GM23338 (cell line): ENCODE results near the gene FASN. TPM values are rescaled to one million over a fixed set of nuclear protein-coding genes. Genes with fewer than 3 reads are reported as not detected.

Experiments
- ATAC-seq: fragments of 200-7000 bp; cut with Tn5 transposase; 3 replicates; pipeline ENCODE4 v1.9.1; 2020
- DNase-seq: peaks from one replicate; pipeline ENCODE4 v3.0.0-alpha.2; 2015; ENCODE audit warnings: low spot score
- H2AFZ ChIP-seq: fragments of 200-600 bp; sonication (generic); 2 replicates; pipeline ENCODE4 v1.8.0; 2016; ENCODE audit warnings: antibody characterized with exemption, mild to moderate bottlenecking, moderate library complexity
- H3F3A ChIP-seq: fragments of 200-600 bp; sonication (generic); replicated peaks from 2 replicates; pipeline ENCODE4 v1.8.0; 2017; ENCODE audit warnings: antibody characterized with exemption, mixed run types, low read depth
- H3K27ac ChIP-seq: fragments of 200-600 bp; sonication (generic); 2 replicates; pipeline ENCODE4 v1.6.1; 2016; ENCODE audit warnings: low read depth
- H3K27me3 ChIP-seq: fragments of 200-600 bp; sonication (generic); 2 replicates; pipeline ENCODE4 v1.8.0; 2016; ENCODE audit warnings: mild to moderate bottlenecking, mixed run types, moderate library complexity; ENCODE audit not compliant: insufficient read depth
- H3K36me3 ChIP-seq: fragments of 200-600 bp; sonication (generic); 2 replicates; pipeline ENCODE4 v1.8.0; 2016; ENCODE audit warnings: mild to moderate bottlenecking; ENCODE audit not compliant: insufficient read depth
- H3K4me1 ChIP-seq: fragments of 200-600 bp; sonication (generic); 2 replicates; pipeline ENCODE4 v1.8.0; 2016; ENCODE audit warnings: mild to moderate bottlenecking, moderate library complexity; ENCODE audit not compliant: insufficient read depth
- H3K4me2 ChIP-seq: fragments of 200-600 bp; sonication (generic); 2 replicates; pipeline ENCODE4 v1.7.1; 2017; ENCODE audit warnings: mixed run types
- H3K4me3 ChIP-seq: fragments of 200-600 bp; sonication (generic); 2 replicates; pipeline ENCODE4 v1.6.1; 2016; ENCODE audit warnings: mixed run types
- H3K79me2 ChIP-seq: fragments of 200-600 bp; sonication (generic); replicated peaks from 2 replicates; pipeline ENCODE4 v1.8.0; 2017; ENCODE audit warnings: mild to moderate bottlenecking; ENCODE audit not compliant: insufficient read depth
- H3K9me2 ChIP-seq: fragments of 200-600 bp; sonication (generic); 2 replicates; pipeline ENCODE4 v1.8.0; 2017; ENCODE audit not compliant: insufficient read depth
- H4K20me1 ChIP-seq: fragments of 200-600 bp; sonication (generic); replicated peaks from 2 replicates; pipeline ENCODE4 v1.8.0; 2017; ENCODE audit warnings: mild to moderate bottlenecking; ENCODE audit not compliant: insufficient read depth
- H3K27ac Mint-ChIP-seq: 2 replicates; pipeline ENCODE4 v1.8.0; 2020; ENCODE audit warnings: inconsistent platforms, mild to moderate bottlenecking, moderate library complexity, mixed read lengths
- H3K27me3 Mint-ChIP-seq: 3 replicates; pipeline ENCODE4 v1.8.0; 2022; ENCODE audit warnings: low read depth, mild to moderate bottlenecking, moderate library complexity, mixed read lengths, inconsistent platforms; ENCODE audit not compliant: insufficient read depth, poor library complexity
- H3K36me3 Mint-ChIP-seq: 3 replicates; pipeline ENCODE4 v1.8.0; 2021; ENCODE audit warnings: low read depth, mild to moderate bottlenecking, inconsistent platforms, moderate library complexity, mixed read lengths
- H3K4me1 Mint-ChIP-seq: 3 replicates; pipeline ENCODE4 v1.8.0; 2020; ENCODE audit warnings: mild to moderate bottlenecking, inconsistent platforms, mixed read lengths
- H3K4me3 Mint-ChIP-seq: 3 replicates; pipeline ENCODE4 v1.8.0; 2021; ENCODE audit warnings: moderate library complexity, mild to moderate bottlenecking, inconsistent platforms, mixed read lengths
- H3K9me3 Mint-ChIP-seq: 3 replicates; pipeline ENCODE4 v1.8.0; 2020; ENCODE audit warnings: moderate library complexity, mild to moderate bottlenecking, inconsistent platforms, mixed read lengths
- CREB1 ChIP-seq: fragments of 250-450 bp; sonication (Bioruptor Pico); IDR thresholded peaks from 2 replicates; pipeline ENCODE4 v1.5.0; 2020; ENCODE audit warnings: low read depth, mild to moderate bottlenecking, moderate library complexity
- CTCF ChIP-seq, 2 experiments: fragments of 200-600 bp in 1 of 2; sonication (generic) in 1 of 2; conservative IDR thresholded peaks; 2 replicates each; pipeline versions ENCODE4 v1.5.1 to v1.6.1; 2016 to 2017; ENCODE audit warnings: antibody characterized with exemption in 2 of 2, low read depth in 2 of 2, mild to moderate bottlenecking in 2 of 2, moderate library complexity in 1 of 2
- ETS1 ChIP-seq: IDR thresholded peaks from 2 replicates; pipeline ENCODE4 v1.6.1; 2016; ENCODE audit warnings: antibody characterized with exemption
- EZH2 ChIP-seq: fragments of 200-600 bp; sonication (generic); IDR thresholded peaks from one replicate; pipeline ENCODE4 v1.8.0; 2017; ENCODE audit warnings: antibody characterized with exemption, mild to moderate bottlenecking, low read depth; ENCODE audit not compliant: unreplicated experiment
- EZH2phosphoT487 ChIP-seq: fragments of 200-600 bp; sonication (generic); IDR thresholded peaks from one replicate; pipeline ENCODE4 v1.8.1; 2018; ENCODE audit warnings: antibody characterized with exemption; ENCODE audit not compliant: unreplicated experiment
- JUNB ChIP-seq: IDR thresholded peaks from one replicate; pipeline ENCODE4 v1.6.1; 2016; ENCODE audit warnings: antibody characterized with exemption; ENCODE audit not compliant: unreplicated experiment
- NANOG ChIP-seq: IDR thresholded peaks from 2 replicates; pipeline ENCODE4 v1.6.1; 2016; ENCODE audit warnings: antibody characterized with exemption, borderline replicate concordance
- POLR2AphosphoS5 ChIP-seq: IDR thresholded peaks from 2 replicates; pipeline ENCODE4 v1.6.1; 2016; ENCODE audit warnings: antibody characterized with exemption, low read depth
- REST ChIP-seq: IDR thresholded peaks from one replicate; pipeline ENCODE4 v1.6.1; 2018; ENCODE audit warnings: antibody characterized with exemption; ENCODE audit not compliant: unreplicated experiment
- STAT1 ChIP-seq: IDR thresholded peaks from one replicate; pipeline ENCODE4 v1.6.1; 2016; ENCODE audit warnings: antibody characterized with exemption; ENCODE audit not compliant: unreplicated experiment
- ZNF114 ChIP-seq: fragments of 250-450 bp; sonication (Bioruptor Pico); IDR thresholded peaks from 2 replicates; pipeline ENCODE4 v1.5.0; 2020; ENCODE audit warnings: mild to moderate bottlenecking, moderate library complexity
- ZNF331 ChIP-seq: fragments of 250-450 bp; sonication (Bioruptor Pico); IDR thresholded peaks from 2 replicates; pipeline ENCODE4 v1.5.0; 2020; ENCODE audit warnings: low read depth, mild to moderate bottlenecking, moderate library complexity
- ZNF462 ChIP-seq: fragments of 250-450 bp; sonication (Bioruptor Pico); IDR thresholded peaks from 2 replicates; pipeline ENCODE4 v1.5.0; 2020; ENCODE audit warnings: mild to moderate bottlenecking, moderate library complexity
- polyA plus RNA-seq: library from polyadenylated mRNA; unstranded; fragments of >200 nt; fragmentation: Nextera tagmentation; extraction: Ambion mirVana; gene quantifications from 2 replicates; pipeline ENCODE4 v1.2.1, GENCODE V29; 2016
- total RNA-seq: library from RNA; depleted of rRNA; stranded (reverse); fragments of >200 nt; shearing (Covaris generic); gene quantifications from 2 replicates; pipeline ENCODE4 v1.2.3, GENCODE V29; 2014

FASN gene
- total and polyA plus RNA-seq, 2 experiments from 2014 or later = 120 to 849 TPM

GRCh38 chr17:82079001-82079677, 18.9 kb downstream of the FASN start:
- Histone ChIP-seq H4K20me1 (peaks cover 8% of the 10 kb centered on the region), H3K4me3 (no peak overlapping the region), H3K27ac (no peak overlapping the region), H3K4me2 (no peak overlapping the region), H3K27me3 (no peaks in the 10 kb centered on the region), H3F3A (peaks cover 25% of the 10 kb centered on the region), H2AFZ (no peak overlapping the region), H3K79me2 (no peaks in the 10 kb centered on the region), H3K9me2 (no peaks in the 10 kb centered on the region), H3K4me1 (no peaks in the 10 kb centered on the region), H3K36me3 (peaks cover 10% of the 10 kb centered on the region; the same call in 1 of the 2 replicates)
- Mint-ChIP-seq H3K4me1 (peaks cover 3% of the 10 kb centered on the region), H3K9me3 (no peaks in the 10 kb centered on the region; the same call in 1 of the 3 replicates), H3K27me3 (peaks cover 29% of the 10 kb centered on the region), H3K27ac (no peak overlapping the region), H3K4me3 (no peak overlapping the region), H3K36me3 (peaks cover 43% of the 10 kb centered on the region)
- DNase-seq (no peak), ATAC-seq (no peak)
- TF ChIP-seq REST (no peak), NANOG (no peak), JUNB (no peak), CTCF (conservative IDR thresholded peaks at IDR 0.05; ENCODE audit: low read depth in 2 of 2) (no peak), ZNF114 (CRISPR knock-in tag) (no peak), POLR2AphosphoS5 (no peak), EZH2 (no peak), STAT1 (no peak), ZNF462 (CRISPR knock-in tag) (no peak), CREB1 (CRISPR knock-in tag) (no peak), EZH2phosphoT487 (no peak), ETS1 (no peak), ZNF331 (CRISPR knock-in tag) (no peak)
